Neural progenitor cell (in vitro differentiated cells): Measurements from ENCODE around the gene PTOV1. TPM values are rescaled to one million over a fixed set of nuclear protein-coding genes. Genes with fewer than 3 reads are reported as not detected.
A peak's percentile ranks its signal among the peaks of the same experiment; 100 is the strongest.

Source experiments
- DNase-seq: peaks from one replicate; pipeline ENCODE4 v3.0.0-alpha.2; 2016; ENCODE audit warnings: low spot score
- H2AFZ ChIP-seq: fragments of 200-600 bp; sonication (generic); replicated peaks from 2 replicates; pipeline ENCODE4 v1.6.1; 2016; ENCODE audit warnings: antibody characterized with exemption
- H3F3A ChIP-seq: fragments of 200-600 bp; sonication (generic); 2 replicates; pipeline ENCODE4 v1.6.1; 2016; ENCODE audit warnings: antibody characterized with exemption, low read depth
- H3K27ac ChIP-seq: fragments of 200-600 bp; sonication (generic); 2 replicates; pipeline ENCODE4 v1.5.1; 2016; ENCODE audit warnings: mild to moderate bottlenecking
- H3K27me3 ChIP-seq: fragments of 200-600 bp; sonication (generic); 2 replicates; pipeline ENCODE4 v1.6.1; 2016; ENCODE audit warnings: mild to moderate bottlenecking, moderate library complexity
- H3K36me3 ChIP-seq: fragments of 200-600 bp; sonication (generic); 2 replicates; pipeline ENCODE4 v1.5.1; 2016
- H3K4me1 ChIP-seq: fragments of 200-600 bp; sonication (generic); 2 replicates; pipeline ENCODE4 v1.6.1; 2016; ENCODE audit warnings: mixed run types
- H3K4me2 ChIP-seq: fragments of 200-600 bp; sonication (generic); 2 replicates; pipeline ENCODE4 v1.6.1; 2016
- H3K4me3 ChIP-seq: fragments of 200-600 bp; sonication (generic); 2 replicates; pipeline ENCODE4 v1.5.1; 2016
- H3K79me2 ChIP-seq: fragments of 200-600 bp; sonication (generic); 2 replicates; pipeline ENCODE4 v1.6.1; 2016; ENCODE audit warnings: low read depth
- H3K9ac ChIP-seq: fragments of 200-600 bp; sonication (generic); 2 replicates; pipeline ENCODE4 v1.6.1; 2016
- H3K9me3 ChIP-seq: fragments of 200-600 bp; sonication (generic); 2 replicates; pipeline ENCODE4 v1.5.1; 2016; ENCODE audit warnings: low read depth
- H4K20me1 ChIP-seq: fragments of 200-600 bp; sonication (generic); 2 replicates; pipeline ENCODE4 v1.6.1; 2016; ENCODE audit warnings: low read depth
- H3K27ac Mint-ChIP-seq: 3 replicates; pipeline ENCODE4 v1.8.0; 2021; ENCODE audit warnings: mixed read lengths
- H3K27me3 Mint-ChIP-seq: 2 replicates; pipeline ENCODE4 v1.8.0; 2022; ENCODE audit warnings: low read depth, mild to moderate bottlenecking, inconsistent platforms, moderate library complexity, mixed read lengths; ENCODE audit not compliant: insufficient read depth
- H3K36me3 Mint-ChIP-seq: 3 replicates; pipeline ENCODE4 v1.8.0; 2021; ENCODE audit warnings: mixed read lengths
- H3K4me1 Mint-ChIP-seq: 3 replicates; pipeline ENCODE4 v1.8.0; 2021; ENCODE audit warnings: mixed read lengths
- H3K4me3 Mint-ChIP-seq: 3 replicates; pipeline ENCODE4 v1.8.0; 2021; ENCODE audit warnings: mild to moderate bottlenecking, moderate library complexity, mixed read lengths
- H3K9me3 Mint-ChIP-seq: 3 replicates; pipeline ENCODE4 v1.8.0; 2020; ENCODE audit warnings: mixed read lengths
- CTCF ChIP-seq: fragments of 200-600 bp; sonication (generic); IDR thresholded peaks from 2 replicates; pipeline ENCODE4 v1.5.1; 2017; ENCODE audit warnings: antibody characterized with exemption, mild to moderate bottlenecking
- EZH2 ChIP-seq: fragments of 200-600 bp; sonication (generic); IDR thresholded peaks from 2 replicates; pipeline ENCODE4 v1.6.1; 2017; ENCODE audit warnings: antibody characterized with exemption, mild to moderate bottlenecking, moderate library complexity
- EZH2phosphoT487 ChIP-seq: fragments of 200-600 bp; sonication (generic); IDR thresholded peaks from 2 replicates; pipeline ENCODE4 v1.6.1; 2017; ENCODE audit warnings: antibody characterized with exemption
- total RNA-seq: library from RNA; depleted of rRNA; stranded (reverse); fragments of >200 nt; gene quantifications from 2 replicates; pipeline ENCODE4 v1.2.3, GENCODE V29; 2015; ENCODE audit warnings: low replicate concordance

PTOV1 gene
- total RNA-seq, 1 donor from 2014 or later, result 63.5 TPM

GRCh38 chr19:49808711-49809159, 42.2 kb upstream of the PTOV1 start:
- TF ChIP-seq CTCF, result no peak
- no peak for TF ChIP-seq EZH2phosphoT487
- TF ChIP-seq EZH2, result no peak
- Histone ChIP-seq H3K4me2 (peak overlapping the region; percentile 78), H3K4me1 (peaks cover 15% of the 10 kb centered on the region), H3F3A (peaks cover 51% of the 10 kb centered on the region), H3K36me3 (no peaks in the 10 kb centered on the region), H3K4me3 (peak overlapping the region; percentile 49), H3K27me3 (no peaks in the 10 kb centered on the region), H3K9me3 (no peaks in the 10 kb centered on the region), H4K20me1 (peaks cover 11% of the 10 kb centered on the region), H3K79me2 (peaks cover 9% of the 10 kb centered on the region), H3K9ac (no peak overlapping the region), H3K27ac (no peak overlapping the region), H2AFZ (peak overlapping the region; percentile 22)
- peak; percentile 99 for DNase-seq
- Mint-ChIP-seq H3K27ac (peak overlapping the region; percentile 95), H3K36me3 (peaks cover 5% of the 10 kb centered on the region), H3K4me3 (peak overlapping the region; percentile 90), H3K27me3 (peaks cover 7% of the 10 kb centered on the region), H3K4me1 (peaks cover 34% of the 10 kb centered on the region), H3K9me3 (no peaks in the 10 kb centered on the region)

GRCh38 chr19:49809160-49809940, 41.6 kb upstream of the PTOV1 start:
- Histone ChIP-seq H3K4me3 (peak overlapping the region; percentile 49), H3K27me3 (no peaks in the 10 kb centered on the region), H4K20me1 (peaks cover 11% of the 10 kb centered on the region), H3K4me1 (peaks cover 19% of the 10 kb centered on the region), H3K9ac (no peak overlapping the region), H3K9me3 (no peaks in the 10 kb centered on the region), H3K79me2 (peaks cover 9% of the 10 kb centered on the region), H3F3A (peaks cover 57% of the 10 kb centered on the region), H3K4me2 (peak overlapping the region; percentile 78), H3K27ac (no peak overlapping the region), H3K36me3 (no peaks in the 10 kb centered on the region), H2AFZ (peak overlapping the region; percentile 22)
- H3K4me1 Mint-ChIP-seq, result peaks cover 40% of the 10 kb centered on the region
- H3K36me3 Mint-ChIP-seq, result peaks cover 5% of the 10 kb centered on the region
- peak overlapping the region; percentile 90 for H3K4me3 Mint-ChIP-seq
- H3K9me3 Mint-ChIP-seq, result no peaks in the 10 kb centered on the region
- TF ChIP-seq CTCF (peak; percentile 29), EZH2phosphoT487 (no peak), EZH2 (no peak)
- peak overlapping the region; percentile 95 for H3K27ac Mint-ChIP-seq
- DNase-seq, result peak; percentile 71
- peaks cover 10% of the 10 kb centered on the region for H3K27me3 Mint-ChIP-seq

GRCh38 chr19:49809941-49810389, 41.0 kb upstream of the PTOV1 start:
- H3K36me3 Mint-ChIP-seq, result peaks cover 5% of the 10 kb centered on the region
- no peak for DNase-seq
- peak overlapping the region; percentile 49 for H3K4me3 ChIP-seq
- peaks cover 44% of the 10 kb centered on the region for H3K4me1 Mint-ChIP-seq
- no peak for TF ChIP-seq EZH2
- TF ChIP-seq CTCF, result no peak
- no peak for TF ChIP-seq EZH2phosphoT487
- H3K27me3 ChIP-seq, result no peaks in the 10 kb centered on the region
- peaks cover 19% of the 10 kb centered on the region for H3K4me1 ChIP-seq
- no peak overlapping the region for H3K9ac ChIP-seq
- peak overlapping the region; percentile 67 for H3K27ac Mint-ChIP-seq
- no peak overlapping the region for H3K27ac ChIP-seq
- H3K9me3 ChIP-seq, result no peaks in the 10 kb centered on the region
- peaks cover 11% of the 10 kb centered on the region for H3K27me3 Mint-ChIP-seq
- no peak overlapping the region for H2AFZ ChIP-seq
- peak overlapping the region; percentile 79 for H3K4me3 Mint-ChIP-seq
- peaks cover 56% of the 10 kb centered on the region for H3F3A ChIP-seq
- peaks cover 11% of the 10 kb centered on the region for H4K20me1 ChIP-seq
- H3K9me3 Mint-ChIP-seq, result no peaks in the 10 kb centered on the region
- peaks cover 9% of the 10 kb centered on the region for H3K79me2 ChIP-seq
- H3K4me2 ChIP-seq, result peak overlapping the region; percentile 78
- H3K36me3 ChIP-seq, result no peaks in the 10 kb centered on the region
